ENCODE measurements around the gene LCN12.

Gene LCN12

DNA sequence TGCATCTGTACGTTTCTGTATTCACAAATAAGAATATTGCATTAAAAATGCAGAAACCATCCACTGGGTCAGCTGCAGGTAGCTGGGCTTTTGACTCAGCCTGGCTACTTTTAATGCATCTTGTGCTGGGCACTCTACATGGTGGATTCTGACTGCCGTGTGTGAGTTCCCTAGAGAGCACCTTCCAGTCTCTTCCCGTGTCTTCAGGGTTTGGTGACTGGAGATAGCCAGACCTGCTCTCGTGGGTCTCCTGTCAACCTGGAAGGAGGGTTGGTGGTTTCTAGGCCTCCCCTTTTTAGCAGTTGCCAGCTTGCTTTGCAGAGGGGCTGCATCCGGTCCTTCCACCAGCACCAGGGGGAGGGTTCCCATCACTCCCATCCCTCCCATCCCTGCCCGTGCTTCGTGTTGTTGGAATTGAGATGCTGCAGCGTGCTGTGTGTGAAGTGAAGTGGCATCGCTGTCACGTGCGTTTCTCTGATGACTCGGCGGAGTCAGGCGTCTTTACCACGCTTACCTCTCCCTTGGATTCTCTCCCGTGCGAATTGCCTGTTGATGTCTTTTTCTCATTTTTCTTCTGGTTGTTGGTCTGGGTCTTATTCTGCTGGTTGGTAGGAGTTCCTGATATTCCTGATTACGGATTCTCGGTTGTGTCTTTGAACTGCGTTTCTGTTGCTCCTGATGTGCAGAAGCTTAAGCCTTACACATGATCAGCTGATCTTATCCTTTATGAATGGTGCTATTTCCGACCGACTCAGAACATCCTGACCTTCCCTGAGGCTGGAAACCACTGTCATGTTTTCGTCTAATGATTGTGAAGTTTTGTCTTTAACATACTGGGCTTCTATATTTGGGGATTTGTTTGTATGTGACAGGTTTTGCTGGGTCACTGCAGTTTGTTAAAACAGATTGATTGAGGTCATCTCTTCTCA is 24.5 kb upstream of the LCN12 start:
- DNase-seq: no peak

DNA sequence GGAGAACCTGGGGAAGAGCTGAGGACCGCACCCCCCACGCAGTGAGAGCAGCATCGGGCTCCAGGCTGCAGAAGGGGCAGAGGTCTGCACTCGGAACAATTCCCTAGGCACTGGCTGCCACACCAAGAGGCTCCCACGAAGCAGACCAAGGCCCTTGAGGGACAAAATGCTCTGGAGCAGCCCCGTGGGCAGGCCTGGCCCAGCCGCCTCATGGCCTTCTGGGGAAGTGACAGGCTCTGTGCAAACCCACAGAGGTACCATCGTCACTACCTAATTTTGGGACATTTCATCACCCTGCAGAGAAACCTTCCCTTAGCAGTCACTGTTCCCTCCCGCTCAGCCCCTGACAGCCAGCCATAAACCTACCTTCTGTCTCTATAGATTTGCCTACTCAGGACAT is 23.5 kb upstream of the LCN12 start:
- no peak for DNase-seq

DNA sequence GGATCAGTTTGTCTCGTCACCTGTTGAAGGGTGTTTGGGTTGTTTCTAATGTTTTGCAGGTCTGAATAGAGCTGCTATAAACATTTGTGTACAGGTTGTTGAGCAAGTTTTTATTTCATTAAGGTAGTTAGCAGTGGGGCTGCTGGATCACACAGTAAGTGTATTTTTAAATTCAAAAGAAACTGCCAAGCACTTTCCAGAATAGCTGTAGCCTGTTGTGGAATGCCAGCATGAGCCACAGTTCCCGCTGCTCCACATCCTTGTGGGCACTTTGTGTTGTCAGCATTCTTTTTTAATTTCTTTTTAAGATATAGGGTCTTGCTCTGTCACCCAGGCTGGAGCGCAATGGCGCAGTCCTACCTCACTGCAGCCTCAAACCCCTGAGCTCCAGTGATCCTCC is 22.1 kb upstream of the LCN12 start:
- DNase-seq: no peak

DNA sequence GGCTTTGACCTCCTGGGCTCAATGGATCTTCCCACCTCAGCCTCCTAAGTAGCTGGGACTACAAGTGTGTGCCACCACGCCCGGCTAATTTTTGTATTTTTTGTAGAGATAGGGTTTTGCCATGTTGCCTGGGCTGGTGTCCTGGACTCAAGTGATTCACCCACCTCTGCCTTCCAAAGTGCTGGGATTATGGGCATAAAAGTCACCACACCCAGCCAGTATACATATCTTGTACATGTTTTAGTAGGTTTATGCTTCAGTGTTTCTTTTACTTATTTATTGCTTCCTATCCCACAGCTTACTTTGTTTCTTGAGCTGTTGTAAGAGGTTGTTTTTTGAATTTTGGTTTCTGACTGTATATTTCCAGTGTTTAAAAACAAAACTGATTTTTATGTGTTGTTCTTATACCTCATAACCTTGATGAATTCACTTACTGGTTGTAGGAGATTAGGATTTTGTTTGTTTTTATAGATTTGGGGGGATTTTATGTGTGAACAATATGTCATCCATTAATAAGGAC is 20.4 kb upstream of the LCN12 start:
- no peak for DNase-seq

GRCh38 chr9:136934277-136934676 is 17.8 kb upstream of the LCN12 start:
- no peak for DNase-seq

- DNase-seq: no peak
These were observed 16.4 kb upstream of the LCN12 start for GRCh38 chr9:136935651-136936050.

DNA sequence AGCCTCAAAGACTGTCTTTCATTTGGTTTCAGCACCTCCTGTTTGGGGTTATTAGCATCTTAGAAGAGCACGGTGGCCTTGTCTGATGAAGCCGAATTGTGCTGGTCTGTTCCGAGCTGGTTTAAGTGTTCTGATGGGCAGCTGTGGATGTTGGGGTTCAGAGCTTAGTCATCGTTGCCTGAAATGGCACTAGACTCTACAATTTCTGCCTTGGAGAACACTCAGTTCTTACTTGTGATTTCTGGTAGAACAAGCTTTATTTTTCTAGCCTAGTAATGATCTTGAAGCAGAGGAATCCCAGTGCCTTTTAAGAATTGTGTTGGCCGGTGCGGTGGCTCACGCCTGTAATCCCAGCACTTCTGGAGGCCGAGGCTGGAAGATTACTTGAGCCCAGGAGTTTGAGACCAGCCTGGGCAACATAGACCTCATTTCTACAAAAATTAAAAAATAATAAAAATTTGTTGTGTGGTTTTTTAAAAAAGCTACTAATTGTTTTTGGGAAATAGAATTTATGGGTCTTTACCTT is 15.4 kb upstream of the LCN12 start:
- no peak for DNase-seq

GRCh38 chr9:136937186-136938001 is 14.7 kb upstream of the LCN12 start:
- no peak for DNase-seq

- DNase-seq: no peak
These were observed 12.6 kb upstream of the LCN12 start for GRCh38 chr9:136939431-136939995.

DNA sequence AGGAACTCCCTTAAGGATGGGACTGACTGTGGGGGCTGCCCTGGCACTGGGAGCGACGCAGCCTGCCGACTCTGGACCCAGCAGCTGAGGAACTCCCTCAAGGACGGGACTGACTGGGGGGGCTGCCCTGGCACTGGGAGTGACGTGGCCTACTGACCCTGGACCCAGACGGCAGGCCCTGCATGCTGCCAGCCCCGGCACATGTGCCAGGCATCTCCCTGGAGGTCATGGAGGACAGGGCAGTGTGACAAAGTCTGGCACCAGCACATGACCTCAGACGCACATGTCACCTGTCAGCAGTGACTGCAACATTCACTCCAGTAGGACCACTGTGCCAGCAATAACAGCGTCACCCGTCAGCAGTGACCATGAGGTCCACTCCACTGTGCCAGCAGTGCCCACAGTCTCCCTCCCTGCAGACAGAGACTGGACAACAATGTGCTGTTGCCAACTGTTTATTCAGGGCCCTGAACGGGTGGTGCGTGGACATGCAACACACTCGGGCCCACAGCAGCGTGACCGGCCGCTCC is 12.0 kb upstream of the LCN12 start:
- DNase-seq: no peak

GRCh38 chr9:136940526-136941230 is 11.4 kb upstream of the LCN12 start:
- DNase-seq: no peak

- DNase-seq: no peak
These were observed 10.6 kb upstream of the LCN12 start for GRCh38 chr9:136941231-136942111.

DNA sequence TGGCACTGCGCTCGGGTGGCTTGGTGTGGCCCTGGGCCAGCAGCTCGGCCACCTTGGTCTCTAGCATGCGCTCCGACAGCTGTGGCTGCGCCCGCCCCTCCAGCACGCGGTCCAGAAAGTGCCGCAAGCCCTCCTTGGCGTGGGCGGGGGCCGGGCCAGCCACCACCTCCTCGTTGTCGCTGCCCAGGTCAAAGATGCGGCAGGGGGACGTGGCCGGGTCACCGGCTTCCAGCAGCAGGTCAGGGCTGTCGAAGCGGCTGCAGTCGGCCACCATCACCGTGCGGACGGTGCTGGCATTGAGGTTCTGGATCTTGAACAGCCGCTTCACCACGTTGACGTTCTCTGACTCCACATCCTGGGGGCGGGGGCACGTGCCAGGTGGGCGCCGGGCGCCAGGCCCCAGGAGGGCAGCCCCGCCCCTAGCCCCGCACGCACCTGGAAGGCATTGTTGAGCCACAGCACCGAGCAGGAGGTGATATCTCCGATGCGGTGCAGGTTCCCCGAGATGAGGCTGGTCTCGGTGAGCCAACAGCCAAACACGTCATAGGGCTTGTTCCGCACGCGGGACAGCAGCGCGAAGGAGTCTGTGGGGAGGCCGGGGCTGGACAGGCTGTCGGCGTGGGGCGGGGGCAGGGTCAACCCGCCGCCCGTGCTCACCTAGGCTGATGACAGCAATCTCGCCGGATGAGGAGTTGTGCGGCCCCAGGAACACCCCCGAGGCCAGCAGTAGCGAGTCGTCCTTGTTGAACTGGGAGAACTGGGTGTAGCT is 9.8 kb upstream of the LCN12 start:
- DNase-seq: no peak

DNA sequence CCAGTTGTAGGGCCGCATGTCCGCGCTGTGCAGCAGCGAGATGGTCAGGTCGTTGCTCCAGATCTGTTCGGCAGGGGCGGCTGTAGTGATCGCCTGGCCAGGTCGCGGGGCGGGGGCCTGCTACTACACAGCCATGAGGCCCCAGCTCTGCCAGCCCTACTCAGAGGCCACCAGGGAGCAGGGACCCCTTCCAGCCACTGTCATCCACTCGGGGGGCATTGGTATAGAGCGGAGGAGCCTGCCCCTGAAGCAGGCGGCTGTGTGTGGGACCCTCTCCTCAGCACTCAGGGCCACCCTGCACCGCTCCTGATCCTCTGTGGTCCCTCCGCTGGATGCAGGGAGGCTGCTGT is 9.2 kb upstream of the LCN12 start:
- no peak for DNase-seq

DNA sequence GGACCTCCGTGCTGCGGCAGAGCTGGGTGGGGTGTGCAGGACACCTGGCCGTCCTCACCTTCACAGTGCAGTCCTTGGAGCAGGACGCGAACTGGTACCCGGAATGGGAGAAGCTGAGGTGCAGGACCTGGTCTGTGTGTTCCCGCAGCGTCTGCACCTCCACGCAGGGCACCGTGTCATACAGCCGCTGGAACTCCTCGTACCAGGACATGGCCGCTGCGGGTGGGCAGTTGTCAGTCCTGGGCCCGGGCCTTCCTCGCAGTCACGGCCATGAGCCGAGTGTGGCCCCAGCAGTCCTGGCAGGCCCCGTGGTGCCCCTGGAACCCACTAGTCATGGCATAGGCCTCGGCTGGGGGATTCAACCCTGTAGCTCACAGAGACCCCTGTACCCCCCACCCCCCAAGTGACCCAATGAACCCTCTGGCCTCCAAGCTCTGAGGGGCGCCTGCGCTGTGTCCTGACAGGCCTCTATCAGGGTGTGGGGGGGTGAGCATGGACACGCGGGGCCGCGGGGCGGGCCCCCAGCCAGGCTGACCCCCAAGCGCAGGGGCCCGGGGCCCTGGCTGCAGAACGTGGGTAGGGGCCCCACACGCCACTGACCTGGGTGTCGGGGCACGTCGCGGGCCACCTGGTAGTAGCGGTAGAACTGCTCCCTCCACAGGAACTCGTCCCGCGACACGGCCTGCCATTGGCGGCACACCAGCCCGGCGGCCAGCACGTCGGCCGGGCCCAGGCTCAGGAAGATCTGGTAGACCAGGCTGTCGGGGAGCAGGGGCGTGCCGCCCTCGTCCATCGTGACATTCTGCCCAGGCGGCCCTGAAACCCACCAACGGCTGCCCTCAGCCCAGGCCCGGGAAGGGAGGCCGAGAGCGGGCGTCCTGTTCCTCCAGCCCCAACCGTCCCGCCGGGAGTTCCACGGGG is 8.5 kb upstream of the LCN12 start:
- DNase-seq: no peak

DNA sequence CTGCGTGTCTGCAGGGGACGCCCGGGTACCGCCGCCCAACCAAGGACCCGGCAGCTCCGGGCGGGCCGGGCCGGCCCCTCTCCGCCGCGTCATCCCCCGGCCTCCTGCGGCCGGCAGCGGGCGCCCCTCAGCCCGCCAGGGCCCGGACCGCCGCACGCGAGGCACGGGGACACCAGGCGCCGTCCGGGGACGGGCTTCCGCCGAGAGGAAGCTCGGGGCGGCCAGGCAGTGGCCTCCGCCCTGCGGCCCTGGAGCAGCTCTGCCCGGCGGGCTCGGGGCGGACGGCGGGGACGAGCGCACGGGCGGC is 7.9 kb upstream of the LCN12 start:
- DNase-seq: no peak

- peak; percentile 98 for DNase-seq
These were observed 7.3 kb upstream of the LCN12 start, which contains the start of the genes C8G and FBXW5 for GRCh38 chr9:136944519-136945332. C8G (plus strand) TSS chr9:136945243; CDS start chr9:136945321, 78 bp downstream. FBXW5 (minus strand) TSS chr9:136944738; CDS start chr9:136944083, 655 bp downstream.

Measured in eye (tissue), 1 donor.